ENCODE data around the gene STXBP3. TPM values are rescaled to one million over a fixed set of nuclear protein-coding genes. Genes with fewer than 3 reads are reported as not detected.

STXBP3 gene
- total and polyA plus RNA-seq, 2 of the 8 experiments (the other 6 are each of a cell fraction or from before 2014, with no cell fraction given), result 6.0 to 38.5 TPM

- H2BK20ac ChIP-seq (ENCODE audit: low read length), result no peak overlapping the region
- no peaks in the 10 kb centered on the region for H3K23me2 ChIP-seq (ENCODE audit: low read depth, low read length)
- H3K56ac ChIP-seq (replicated peaks; ENCODE audit: insufficient read length, low read depth, low read length), result no peak overlapping the region
- no peak for DNase-seq (ENCODE audit: low read depth in 1 of 2, low spot score in 2 of 2)
- H2BK15ac ChIP-seq (ENCODE audit: low read length), result no peak overlapping the region
- H3K79me1 ChIP-seq (ENCODE audit: low read depth, low read length), result no peaks in the 10 kb centered on the region
- no peak overlapping the region for H3K4me2 ChIP-seq (ENCODE audit: insufficient read depth in 1 of 2, low read depth in 2 of 2, low read length in 2 of 2)
- H3K4me1 ChIP-seq (replicated peaks in 1 of 4; ENCODE audit: control insufficient read depth in 3 of 4, insufficient read depth in 4 of 4, low read length in 3 of 4), result peaks cover 0 to 25% (median 5%) of the 10 kb centered on the region in 4 experiments; a peak in 4 of 7 replicates
- H2BK12ac ChIP-seq (ENCODE audit: low read depth, low read length), result no peak overlapping the region
- CTCF ChIA-PET (ENCODE audit: partially characterized antibody), result no interaction called here
- H3K27ac ChIP-seq (ENCODE audit: low read depth, low read length), result no peak overlapping the region
- H4K20me1 ChIP-seq (replicated peaks in 1 of 2; ENCODE audit: control insufficient read depth in 1 of 2, insufficient read depth in 2 of 2, low read length in 2 of 2), result no peaks in the 10 kb centered on the region
- H2AK5ac ChIP-seq (ENCODE audit: low read depth, low read length), result no peak overlapping the region
- no peak overlapping the region for H3K9ac ChIP-seq (replicated peaks in 1 of 4; ENCODE audit: extremely low read depth in 1 of 4, low read depth in 3 of 4, low read length in 3 of 4)
- POLR2A ChIA-PET (ENCODE audit: partially characterized antibody), result no interaction called here
- no peaks in the 10 kb centered on the region for H3K27me3 ChIP-seq (replicated peaks in 1 of 4; ENCODE audit: control insufficient read depth in 3 of 4, extremely low read depth in 1 of 4, insufficient read depth in 3 of 4, low read length in 3 of 4)
- H4K91ac ChIP-seq (replicated peaks; ENCODE audit: insufficient read length, low read length), result no peak overlapping the region
- no peak overlapping the region for H4K5ac ChIP-seq (ENCODE audit: insufficient read length, low read depth, low read length)
- H3K36me3 ChIP-seq (ENCODE audit: control insufficient read depth in 2 of 4, insufficient read depth in 4 of 4, low read length in 3 of 4), result no peaks in the 10 kb centered on the region
- H3K23ac ChIP-seq (ENCODE audit: insufficient read length), result no peak overlapping the region
- no peak overlapping the region for H4K8ac ChIP-seq (ENCODE audit: extremely low read depth, insufficient read depth, low read length)
- no peak overlapping the region for H2BK120ac ChIP-seq (replicated peaks; ENCODE audit: low read depth, low read length)
- no peak overlapping the region for H3K18ac ChIP-seq (ENCODE audit: extremely low read depth, low read length)
- H2BK5ac ChIP-seq (ENCODE audit: low read depth, low read length), result no peak overlapping the region
- H3K9me3 ChIP-seq (ENCODE audit: insufficient read depth in 2 of 2, low read depth in 1 of 2, low read length in 1 of 2), result no peaks in the 10 kb centered on the region
- no peak overlapping the region for H3K14ac ChIP-seq (ENCODE audit: insufficient read length)
- no peak overlapping the region for H2AFZ ChIP-seq (ENCODE audit: low read length)
- H3K4ac ChIP-seq (replicated peaks; ENCODE audit: insufficient read length, low read depth, low read length), result no peak overlapping the region
- no peak for FAIRE-seq
- no peak overlapping the region for H3K4me3 ChIP-seq (ENCODE audit: extremely low read depth in 1 of 4, insufficient read depth in 2 of 4, low read depth in 3 of 4, low read length in 4 of 4)
- no peaks in the 10 kb centered on the region for H3K79me2 ChIP-seq (ENCODE audit: control insufficient read depth in 1 of 2, insufficient read depth in 2 of 2, low read length in 2 of 2)
- no peak for TF ChIP-seq ZNF274 (IDR thresholded peaks at IDR 0.05; ENCODE audit: borderline replicate concordance, extremely low read depth, low read length)
- TF ChIP-seq SP1 (IDR thresholded peaks at IDR 0.05; ENCODE audit: low read depth, low read length), result no peak
- TF ChIP-seq HDAC6 (IDR thresholded peaks at IDR 0.05; ENCODE audit: low read depth, low read length), result no peak
- no peak for TF ChIP-seq NRF1 (IDR thresholded peaks at IDR 0.05; ENCODE audit: low read depth, low read length)
- TF ChIP-seq SIN3A (conservative IDR thresholded peaks at IDR 0.05 in 1 of 2, IDR thresholded peaks at IDR 0.05 in 1 of 2; ENCODE audit: low read depth in 1 of 2, low read length in 2 of 2), result no peak
These were observed 69.1 kb downstream of the STXBP3 start for GRCh38 chr1:108815566-108815965.
